HG03108 (cell line): Measurements from ENCODE around the gene ALDH1L1.

Experiments used
- ATAC-seq: cut with Tn5 transposase; IDR thresholded peaks from one replicate; pipeline ENCODE4 v1.9.1; 2021; ENCODE audit warnings: moderate library complexity; ENCODE audit not compliant: unreplicated experiment

ALDH1L1 gene

GRCh38 chr3:126155819-126156218 lies 24.6 kb downstream of the ALDH1L1 start:
- no peak for ATAC-seq

- ATAC-seq = no peak
Observed at GRCh38 chr3:126155280-126155640, 25.1 kb downstream of the ALDH1L1 start.

GRCh38 chr3:126154391-126155279 lies 25.8 kb downstream of the ALDH1L1 start:
- no peak for ATAC-seq

GRCh38 chr3:126153695-126154360 lies 26.6 kb downstream of the ALDH1L1 start:
- no peak for ATAC-seq

- no peak for ATAC-seq
Observed at GRCh38 chr3:126152901-126153694, 27.3 kb downstream of the ALDH1L1 start.

GRCh38 chr3:126152458-126152857 lies 27.9 kb downstream of the ALDH1L1 start:
- no peak for ATAC-seq

GRCh38 chr3:126151562-126152302 lies 28.7 kb downstream of the ALDH1L1 start:
- no peak for ATAC-seq

GRCh38 chr3:126149960-126150515 lies 30.3 kb downstream of the ALDH1L1 start:
- no peak for ATAC-seq

GRCh38 chr3:126149256-126149902 lies 31.0 kb downstream of the ALDH1L1 start:
- ATAC-seq = no peak

GRCh38 chr3:126147932-126148683 lies 32.3 kb downstream of the ALDH1L1 start:
- ATAC-seq = no peak

GRCh38 chr3:126147147-126147931 lies 33.0 kb downstream of the ALDH1L1 start:
- no peak for ATAC-seq

- no peak for ATAC-seq
Observed at GRCh38 chr3:126146525-126147146, 33.8 kb downstream of the ALDH1L1 start.

GRCh38 chr3:126146034-126146433 lies 34.4 kb downstream of the ALDH1L1 start:
- no peak for ATAC-seq

- ATAC-seq = no peak
Observed at GRCh38 chr3:126142652-126143051, 37.7 kb downstream of the ALDH1L1 start.

GRCh38 chr3:126137490-126138130 lies 42.8 kb downstream of the ALDH1L1 start:
- ATAC-seq = no peak

GRCh38 chr3:126136428-126137220 lies 43.8 kb downstream of the ALDH1L1 start:
- no peak for ATAC-seq
